Glutamatergic neuron (in vitro differentiated cells): ENCODE measurements around the gene STK25. TPM values are rescaled to one million over a fixed set of nuclear protein-coding genes. Genes with fewer than 3 reads are reported as not detected.
"Not testable (repeated sequence)": the region's sequence is repeated elsewhere in the genome, so short reads cannot be mapped to it uniquely, and the experiment has no call there.

Experiments
- DNase-seq: peaks from one replicate; pipeline ENCODE4 v3.0.0; 2022
- H3K27ac Mint-ChIP-seq: one replicate; pipeline ENCODE4 v1.8.0; 2020; ENCODE audit warnings: mild to moderate bottlenecking, mixed read lengths, inconsistent platforms; ENCODE audit not compliant: unreplicated experiment
- H3K27me3 Mint-ChIP-seq: one replicate; pipeline ENCODE4 v1.8.0; 2020; ENCODE audit warnings: mild to moderate bottlenecking, moderate library complexity, mixed read lengths, inconsistent platforms; ENCODE audit not compliant: unreplicated experiment
- H3K36me3 Mint-ChIP-seq: one replicate; pipeline ENCODE4 v1.8.0; 2020; ENCODE audit warnings: mild to moderate bottlenecking, mixed read lengths, inconsistent platforms; ENCODE audit not compliant: unreplicated experiment
- H3K4me1 Mint-ChIP-seq: one replicate; pipeline ENCODE4 v1.8.0; 2020; ENCODE audit warnings: mild to moderate bottlenecking, low read depth, mixed read lengths, inconsistent platforms; ENCODE audit not compliant: unreplicated experiment
- H3K4me3 Mint-ChIP-seq: one replicate; pipeline ENCODE4 v1.8.0; 2020; ENCODE audit warnings: mild to moderate bottlenecking, mixed read lengths, inconsistent platforms; ENCODE audit not compliant: unreplicated experiment
- H3K9me3 Mint-ChIP-seq: one replicate; pipeline ENCODE4 v1.8.0; 2020; ENCODE audit warnings: mild to moderate bottlenecking, moderate library complexity, mixed read lengths, inconsistent platforms; ENCODE audit not compliant: unreplicated experiment
- total RNA-seq: library from RNA; stranded (reverse); fragmentation: NEBNext Ultra II Directional; extraction: Animal tissue kit (Norgen Biotek cat#: 25700); gene quantifications from one replicate; pipeline ENCODE4 v1.2.1, GENCODE V29; 2021; ENCODE audit not compliant: unreplicated experiment
- TF ChIP-seq, protein P1 (sequence below): fragments of 200-600 bp; sonication (generic); IDR thresholded peaks from one replicate; pipeline ENCODE4 v1.5.0; 2021; ENCODE audit not compliant: partially characterized antibody, unreplicated experiment

STK25 gene
- total RNA-seq, 1 donor from 2014 or later, result 347 TPM

DNA sequence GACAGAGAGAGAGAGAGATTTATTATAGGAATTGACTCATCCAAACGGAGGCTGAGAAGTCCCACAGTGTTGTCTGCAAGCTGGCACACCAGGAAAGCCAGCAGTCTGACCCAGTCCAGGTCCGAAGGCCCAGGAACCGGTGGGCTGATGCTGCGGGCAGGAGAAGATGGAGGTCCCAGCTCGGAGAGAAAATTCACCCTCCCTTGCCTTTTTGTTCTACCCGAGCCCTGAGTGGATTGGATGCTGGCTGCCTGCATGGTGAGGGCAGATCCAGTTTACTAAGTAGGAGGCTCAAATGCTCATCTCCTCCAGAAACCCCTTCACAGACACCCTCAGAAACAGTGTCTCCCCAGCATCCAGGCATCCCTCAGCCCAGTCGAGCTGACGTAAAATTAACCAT is 22.2 kb upstream of the STK25 start:
- Mint-ChIP-seq H3K9me3 (no peaks in the 10 kb centered on the region), H3K4me1 (no peaks in the 10 kb centered on the region), H3K27ac (no peak overlapping the region), H3K27me3 (peaks cover 4% of the 10 kb centered on the region), H3K36me3 (peaks cover 6% of the 10 kb centered on the region), H3K4me3 (no peak overlapping the region)
- TF ChIP-seq, protein P1, sequence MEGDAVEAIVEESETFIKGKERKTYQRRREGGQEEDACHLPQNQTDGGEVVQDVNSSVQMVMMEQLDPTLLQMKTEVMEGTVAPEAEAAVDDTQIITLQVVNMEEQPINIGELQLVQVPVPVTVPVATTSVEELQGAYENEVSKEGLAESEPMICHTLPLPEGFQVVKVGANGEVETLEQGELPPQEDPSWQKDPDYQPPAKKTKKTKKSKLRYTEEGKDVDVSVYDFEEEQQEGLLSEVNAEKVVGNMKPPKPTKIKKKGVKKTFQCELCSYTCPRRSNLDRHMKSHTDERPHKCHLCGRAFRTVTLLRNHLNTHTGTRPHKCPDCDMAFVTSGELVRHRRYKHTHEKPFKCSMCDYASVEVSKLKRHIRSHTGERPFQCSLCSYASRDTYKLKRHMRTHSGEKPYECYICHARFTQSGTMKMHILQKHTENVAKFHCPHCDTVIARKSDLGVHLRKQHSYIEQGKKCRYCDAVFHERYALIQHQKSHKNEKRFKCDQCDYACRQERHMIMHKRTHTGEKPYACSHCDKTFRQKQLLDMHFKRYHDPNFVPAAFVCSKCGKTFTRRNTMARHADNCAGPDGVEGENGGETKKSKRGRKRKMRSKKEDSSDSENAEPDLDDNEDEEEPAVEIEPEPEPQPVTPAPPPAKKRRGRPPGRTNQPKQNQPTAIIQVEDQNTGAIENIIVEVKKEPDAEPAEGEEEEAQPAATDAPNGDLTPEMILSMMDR, result no peak
- no peak for DNase-seq

DNA sequence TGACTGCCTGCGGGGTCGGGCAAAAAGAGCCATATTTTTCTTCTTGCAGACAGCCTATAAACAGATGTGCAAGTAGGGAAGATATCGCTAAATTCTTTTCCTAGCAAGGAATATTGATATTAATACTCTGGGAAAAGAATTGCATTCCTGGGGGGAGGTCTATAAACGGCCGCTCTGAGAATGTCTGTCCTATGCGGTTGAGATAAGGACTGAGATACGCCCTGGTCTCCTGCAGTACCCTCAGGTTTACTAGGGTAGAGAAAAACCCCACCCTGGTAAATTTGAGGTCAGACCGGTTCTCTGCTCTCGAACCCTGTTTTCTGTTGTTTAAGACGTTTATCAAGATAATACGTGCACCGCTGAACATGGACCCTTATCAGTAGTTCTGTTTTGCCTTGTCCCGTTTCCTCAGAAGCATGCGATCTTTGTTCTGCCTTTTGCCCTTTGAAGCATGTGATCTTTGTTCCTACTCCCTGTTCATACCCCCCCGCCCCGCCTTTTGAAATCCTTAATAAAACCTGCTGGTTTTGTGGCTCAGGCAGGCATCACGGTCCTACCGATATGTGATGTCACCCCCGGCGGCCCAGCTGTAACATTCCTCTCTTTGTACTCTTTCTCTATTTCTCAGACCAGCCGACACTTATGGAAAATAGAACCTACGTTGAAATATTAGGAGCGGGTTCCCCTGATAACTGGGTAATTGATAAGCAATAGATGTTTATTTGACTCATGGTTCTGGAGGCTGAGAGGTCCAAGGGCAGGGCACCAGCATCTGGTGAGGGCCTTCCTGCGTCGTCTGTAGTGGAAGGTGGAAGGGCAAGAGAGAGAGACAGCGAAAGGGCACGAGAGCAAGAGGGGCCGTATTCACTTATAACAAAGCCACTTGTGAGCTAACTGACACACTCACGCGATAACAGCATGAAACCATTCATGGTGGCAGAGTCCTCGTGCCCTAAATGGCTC is 17.7 kb upstream of the STK25 start:
- not testable (repeated sequence) for H3K9me3 Mint-ChIP-seq, H3K4me1 Mint-ChIP-seq, DNase-seq, H3K4me3 Mint-ChIP-seq, H3K27ac Mint-ChIP-seq, H3K27me3 Mint-ChIP-seq
- H3K36me3 Mint-ChIP-seq, result peaks cover 12% of the 10 kb centered on the region

DNA sequence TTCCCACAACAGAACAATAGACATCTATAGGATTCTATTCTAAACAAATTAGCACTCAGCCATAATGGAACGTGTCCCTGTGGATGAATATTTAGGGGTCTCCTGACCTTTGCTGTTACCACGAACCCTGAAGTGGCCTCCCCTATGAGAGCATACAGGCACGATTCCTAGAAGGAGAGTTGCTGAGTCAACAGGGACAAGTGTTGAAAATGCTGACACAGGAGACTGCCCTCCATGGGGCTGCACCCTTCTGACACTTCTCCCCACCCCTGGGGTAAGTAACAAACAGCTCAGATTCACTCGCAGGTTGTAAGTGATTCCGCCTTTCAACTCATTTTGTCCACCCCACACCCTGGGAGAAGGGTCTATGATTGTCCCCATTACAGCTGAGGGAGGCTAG is 14.1 kb upstream of the STK25 start:
- H3K27ac Mint-ChIP-seq, result no peak overlapping the region
- H3K36me3 Mint-ChIP-seq, result peaks cover 12% of the 10 kb centered on the region
- TF ChIP-seq, protein P1, result no peak
- no peak overlapping the region for H3K4me3 Mint-ChIP-seq
- H3K27me3 Mint-ChIP-seq, result no peaks in the 10 kb centered on the region
- H3K4me1 Mint-ChIP-seq, result peaks cover 2% of the 10 kb centered on the region
- H3K9me3 Mint-ChIP-seq, result peaks cover 3% of the 10 kb centered on the region
- DNase-seq, result no peak

DNA sequence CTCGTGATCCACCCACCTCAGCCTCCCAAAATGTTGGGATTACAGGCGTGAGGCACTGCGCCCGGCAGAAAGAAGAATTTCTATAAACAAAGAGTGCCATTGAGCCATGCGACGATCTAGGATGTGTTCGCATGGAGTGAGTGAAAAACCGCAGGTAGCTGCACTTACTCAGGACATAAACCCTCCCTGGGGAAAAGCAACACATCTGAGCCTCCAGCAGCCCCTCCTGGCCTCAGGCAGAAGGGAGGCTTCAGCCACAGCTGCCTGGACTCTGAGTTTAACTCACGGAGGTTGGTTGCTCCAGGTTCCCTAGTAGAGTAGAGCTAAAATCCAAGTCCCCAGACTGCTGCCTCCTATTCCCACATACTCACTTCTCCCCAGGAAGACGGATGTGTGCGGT is 11.3 kb upstream of the STK25 start:
- no peak for DNase-seq
- H3K9me3 Mint-ChIP-seq, result peaks cover 2% of the 10 kb centered on the region
- peaks cover 2% of the 10 kb centered on the region for H3K4me1 Mint-ChIP-seq
- H3K4me3 Mint-ChIP-seq, result no peak overlapping the region
- TF ChIP-seq, protein P1, result no peak
- H3K27ac Mint-ChIP-seq, result peak overlapping the region; percentile 33
- H3K36me3 Mint-ChIP-seq, result peaks cover 6% of the 10 kb centered on the region
- H3K27me3 Mint-ChIP-seq, result no peaks in the 10 kb centered on the region

DNA sequence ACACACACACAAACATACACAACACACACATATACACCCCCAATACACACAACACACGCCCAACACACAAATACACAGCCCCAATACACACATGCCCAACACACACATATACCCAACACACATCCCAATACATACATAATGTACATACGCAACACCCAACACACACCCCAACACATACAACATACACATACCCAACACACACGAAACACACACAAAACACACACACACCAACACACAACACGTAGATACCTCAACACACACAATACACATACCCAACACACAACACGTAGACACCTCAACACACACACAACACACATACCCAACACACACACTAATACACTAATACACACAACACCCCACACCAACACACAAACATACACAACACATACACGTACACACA is 8.9 kb upstream of the STK25 start:
- Mint-ChIP-seq H3K36me3 (no peaks in the 10 kb centered on the region), H3K4me3 (peak overlapping the region; percentile 9), H3K9me3 (peaks cover 2% of the 10 kb centered on the region), H3K27ac (no peak overlapping the region), H3K4me1 (peaks cover 2% of the 10 kb centered on the region), H3K27me3 (no peaks in the 10 kb centered on the region)
- no peak for DNase-seq
- TF ChIP-seq, protein P1, result no peak
